ENCODE measurements around the gene S100Z.

Gene S100Z

DNA sequence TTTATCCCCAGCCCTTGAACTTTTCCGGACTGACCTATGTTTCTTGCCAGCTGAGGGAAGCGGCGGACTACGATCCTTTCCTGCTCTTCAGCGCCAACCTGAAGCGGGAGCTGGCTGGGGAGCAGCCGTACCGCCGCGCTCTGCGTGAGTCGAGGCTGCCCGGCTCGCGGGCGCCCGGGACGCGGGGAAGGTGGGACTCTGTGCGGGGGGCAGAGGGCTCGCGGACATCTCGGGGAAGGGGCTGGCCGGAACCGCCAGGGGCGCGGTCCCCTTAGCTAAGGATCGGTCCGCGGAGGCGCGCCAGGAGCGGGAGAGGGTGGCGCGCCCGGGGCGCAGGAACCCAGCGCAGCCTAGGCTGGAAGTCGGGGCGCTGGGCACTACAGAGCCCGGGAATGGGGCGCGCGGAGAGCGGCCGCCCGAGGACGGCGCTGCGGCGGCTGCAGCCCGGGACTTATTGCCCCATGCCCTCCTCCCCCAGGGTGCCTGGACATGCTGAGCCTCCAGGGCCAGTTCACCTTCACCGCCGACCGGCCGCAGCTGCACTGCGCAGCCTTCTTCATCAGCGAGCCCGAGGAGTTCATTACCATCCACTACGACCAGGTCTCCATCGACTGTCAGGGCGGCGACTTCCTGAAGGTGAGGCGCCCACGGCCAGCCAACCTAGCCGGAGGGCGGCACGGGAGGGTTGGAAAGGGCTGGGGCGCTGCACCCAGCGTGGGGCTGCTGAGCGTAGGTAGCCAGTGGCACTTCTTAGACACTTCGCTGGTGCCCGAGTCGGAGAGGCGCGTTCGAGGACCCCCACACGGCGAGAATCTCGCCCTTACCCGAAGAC, 104.0 kb downstream of the S100Z start:
- no peak for DNase-seq

GRCh38 chr5:76954383-76954763, 104.6 kb downstream of the S100Z start:
- DNase-seq: no peak

- no peak for DNase-seq
These were observed 106.2 kb downstream of the S100Z start for GRCh38 chr5:76956033-76956432.

DNA sequence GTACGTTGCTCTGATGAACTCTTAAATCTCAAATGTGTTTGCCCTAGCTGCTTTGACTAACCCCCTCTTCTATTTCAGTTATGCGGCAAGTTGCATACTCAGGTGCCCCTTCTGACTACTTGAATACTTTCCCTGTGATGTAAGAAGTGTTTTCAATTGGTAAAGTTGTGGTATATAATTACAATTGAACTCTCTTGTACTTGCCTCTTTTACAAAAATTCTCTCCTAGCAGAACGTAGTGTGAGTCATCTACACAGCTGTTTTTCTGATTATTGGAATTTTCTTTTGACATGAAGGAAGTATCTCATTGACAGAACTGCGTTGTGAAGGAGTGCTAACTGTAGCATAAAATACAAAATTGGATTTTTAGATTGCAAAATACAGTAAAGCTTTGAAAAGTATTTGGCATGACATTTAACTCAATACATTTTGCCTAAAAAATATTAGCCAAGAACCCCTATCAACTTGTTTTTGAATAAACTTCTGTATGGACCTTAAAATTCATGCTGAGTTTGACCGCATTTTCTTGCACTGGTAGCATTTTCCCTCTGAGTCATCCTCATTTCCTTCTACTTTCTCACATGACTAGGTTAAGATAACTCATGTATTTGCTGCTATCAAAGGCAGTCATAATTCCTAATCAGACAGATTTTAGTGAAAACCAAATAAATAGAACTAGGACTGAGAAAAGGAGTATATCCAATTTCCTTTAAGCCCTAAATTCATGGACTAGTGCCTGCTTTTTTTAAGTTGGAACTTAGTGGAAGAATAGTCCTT, 109.4 kb downstream of the S100Z start:
- DNase-seq: no peak

GRCh38 chr5:76960004-76960625, 110.3 kb downstream of the S100Z start:
- DNase-seq: no peak

- no peak for DNase-seq
These were observed 114.2 kb downstream of the S100Z start for GRCh38 chr5:76964060-76964459.
